Activated CD4-positive, alpha-beta T cell treated with anti-CD3 and anti-CD28 coated beads, Interleukin-2, amount 10 ng/mL, durations not matched to agents 24 days and 14 days (primary cell): ENCODE data around the gene PIP4K2B. TPM values are rescaled to one million over a fixed set of nuclear protein-coding genes. Genes with fewer than 3 reads are reported as not detected.
A peak's percentile ranks its signal among the peaks of the same experiment; 100 is the strongest.

ENCODE experiments used
- DNase-seq: peaks from one replicate; pipeline ENCODE4 v3.0.0; 2022
- H3K27ac Mint-ChIP-seq: one replicate; pipeline ENCODE4 v1.8.0; 2022; ENCODE audit warnings: mild to moderate bottlenecking, mixed read lengths
- H3K27me3 Mint-ChIP-seq: one replicate; pipeline ENCODE4 v1.8.0; 2022; ENCODE audit warnings: mixed read lengths
- H3K36me3 Mint-ChIP-seq: one replicate; pipeline ENCODE4 v1.8.0; 2022; ENCODE audit warnings: low read depth, mild to moderate bottlenecking, mixed read lengths
- H3K4me1 Mint-ChIP-seq: one replicate; pipeline ENCODE4 v1.8.0; 2021; ENCODE audit warnings: mixed read lengths
- H3K4me3 Mint-ChIP-seq: one replicate; pipeline ENCODE4 v1.8.0; 2022; ENCODE audit warnings: mild to moderate bottlenecking, moderate library complexity, mixed read lengths
- H3K9me3 Mint-ChIP-seq: one replicate; pipeline ENCODE4 v1.8.0; 2021; ENCODE audit warnings: mixed read lengths
- intact Hi-C: fragments of 100-400 bp; cut with micrococcal nuclease; formaldehyde crosslinking; loops from one replicate; pipeline ENCODE4 v1.15.1; 2023
- total RNA-seq: library from RNA; stranded (reverse); gene quantifications from 2 replicates; pipeline ENCODE4 v1.2.3, GENCODE V29; 2022

PIP4K2B gene
- 42.8 and 44.3 TPM in 2 replicates for total RNA-seq

GRCh38 chr17:38799501-38800236, at the start of gene PIP4K2B:
Gene PIP4K2B (minus strand): TSS chr17:38799556. CDS start chr17:38799424, 132 bp downstream.
- no peaks in the 10 kb centered on the region for H3K27me3 Mint-ChIP-seq
- H3K27ac Mint-ChIP-seq = peak within 1 kb of the TSS; percentile 96
- peaks cover 46% of the 10 kb centered on the region for H3K36me3 Mint-ChIP-seq
- H3K9me3 Mint-ChIP-seq = no peaks in the 10 kb centered on the region
- peak within 1 kb of the TSS; percentile 95 for H3K4me3 Mint-ChIP-seq
- intact Hi-C loops = loop anchor here (1.0 to 2.0 kb wide), 3 partner anchors 26 to 95 kb away; partner anchors contain the start of genes CWC25 and PSMB3
- H3K4me1 Mint-ChIP-seq = peaks cover 35% of the 10 kb centered on the region
- peak; percentile 97 for DNase-seq

GRCh38 chr17:38848557-38848891, 49.2 kb upstream of the PIP4K2B start:
- H3K9me3 Mint-ChIP-seq = no peaks in the 10 kb centered on the region
- H3K4me1 Mint-ChIP-seq = peaks cover 24% of the 10 kb centered on the region
- H3K27ac Mint-ChIP-seq = no peak overlapping the region
- H3K27me3 Mint-ChIP-seq = no peaks in the 10 kb centered on the region
- no peak overlapping the region for H3K4me3 Mint-ChIP-seq
- peaks cover 68% of the 10 kb centered on the region for H3K36me3 Mint-ChIP-seq
- intact Hi-C loops = no loop called here
- DNase-seq = no peak

GRCh38 chr17:38844261-38844757, 45.0 kb upstream of the PIP4K2B start:
- DNase-seq = no peak
- Mint-ChIP-seq H3K4me1 (peaks cover 1% of the 10 kb centered on the region), H3K4me3 (no peak overlapping the region), H3K27me3 (no peaks in the 10 kb centered on the region), H3K36me3 (peaks cover 28% of the 10 kb centered on the region), H3K9me3 (no peaks in the 10 kb centered on the region), H3K27ac (no peak overlapping the region)
- intact Hi-C loops = no loop called here

GRCh38 chr17:38825762-38826247, 26.4 kb upstream of the PIP4K2B start:
- Mint-ChIP-seq H3K4me3 (peak overlapping the region; percentile 98), H3K9me3 (no peaks in the 10 kb centered on the region), H3K4me1 (peaks cover 29% of the 10 kb centered on the region), H3K27me3 (no peaks in the 10 kb centered on the region), H3K36me3 (peaks cover 17% of the 10 kb centered on the region), H3K27ac (peak overlapping the region; percentile 100)
- DNase-seq = peak; percentile 60
- intact Hi-C loops = loop anchor here (1.0 to 2.0 kb wide), 4 partner anchors 27 to 74 kb away; partner anchors contain the start of genes PIP4K2B, PSMB3 and RPL23

GRCh38 chr17:38824899-38825761, 25.8 kb upstream of the PIP4K2B start, which contains the start of gene CWC25:
Gene CWC25 (minus strand): TSS chr17:38825321. CDS start chr17:38825183, 138 bp downstream.
- H3K27ac Mint-ChIP-seq = peak within 1 kb of the TSS; percentile 100
- H3K9me3 Mint-ChIP-seq = no peaks in the 10 kb centered on the region
- H3K27me3 Mint-ChIP-seq = no peaks in the 10 kb centered on the region
- H3K36me3 Mint-ChIP-seq = peaks cover 24% of the 10 kb centered on the region
- DNase-seq = peak; percentile 100
- H3K4me3 Mint-ChIP-seq = peak within 1 kb of the TSS; percentile 98
- intact Hi-C loops = loop anchor here (1.0 to 2.0 kb wide), 4 partner anchors 26 to 74 kb away; partner anchors contain the start of genes PIP4K2B, PSMB3 and RPL23
- H3K4me1 Mint-ChIP-seq = peaks cover 35% of the 10 kb centered on the region

- peak overlapping the region; percentile 5 for H3K27ac Mint-ChIP-seq
- H3K9me3 Mint-ChIP-seq = no peaks in the 10 kb centered on the region
- H3K4me3 Mint-ChIP-seq = no peak overlapping the region
- H3K36me3 Mint-ChIP-seq = peaks cover 37% of the 10 kb centered on the region
- DNase-seq = peak; percentile 68
- intact Hi-C loops = no loop called here
- peaks cover 9% of the 10 kb centered on the region for H3K4me1 Mint-ChIP-seq
- H3K27me3 Mint-ChIP-seq = no peaks in the 10 kb centered on the region
Observed at GRCh38 chr17:38815576-38816193, 16.3 kb upstream of the PIP4K2B start.

GRCh38 chr17:38809828-38810227, 10.5 kb upstream of the PIP4K2B start:
- DNase-seq = no peak
- Mint-ChIP-seq H3K9me3 (no peaks in the 10 kb centered on the region), H3K4me3 (no peak overlapping the region), H3K27ac (no peak overlapping the region), H3K27me3 (no peaks in the 10 kb centered on the region), H3K36me3 (peaks cover 52% of the 10 kb centered on the region), H3K4me1 (peaks cover 2% of the 10 kb centered on the region)
- intact Hi-C loops = no loop called here

- no peaks in the 10 kb centered on the region for H3K27me3 Mint-ChIP-seq
- H3K36me3 Mint-ChIP-seq = peaks cover 46% of the 10 kb centered on the region
- H3K27ac Mint-ChIP-seq = peak overlapping the region; percentile 78
- DNase-seq = no peak
- peaks cover 35% of the 10 kb centered on the region for H3K4me1 Mint-ChIP-seq
- no peaks in the 10 kb centered on the region for H3K9me3 Mint-ChIP-seq
- H3K4me3 Mint-ChIP-seq = peak overlapping the region; percentile 83
- intact Hi-C loops = no loop called here
Observed at GRCh38 chr17:38800237-38800760, 943 bp upstream of the PIP4K2B start.

- peaks cover 46% of the 10 kb centered on the region for H3K36me3 Mint-ChIP-seq
Observed at GRCh38 chr17:38798614-38799500, 499 bp downstream of the PIP4K2B start.

GRCh38 chr17:38797828-38798227, 1.5 kb downstream of the PIP4K2B start:
- intact Hi-C loops = loop anchor here (2.0 kb wide), 1 partner anchor 45 kb away; the partner anchor contains the start of gene PSMB3
- Mint-ChIP-seq H3K4me1 (peaks cover 41% of the 10 kb centered on the region), H3K9me3 (no peaks in the 10 kb centered on the region), H3K27ac (peak overlapping the region; percentile 96), H3K4me3 (peak overlapping the region; percentile 95), H3K27me3 (no peaks in the 10 kb centered on the region), H3K36me3 (peaks cover 42% of the 10 kb centered on the region)
- DNase-seq = peak; percentile 60

More at GRCh38 chr17:38798614-38799500, 499 bp downstream of the PIP4K2B start:
- DNase-seq = peak; percentile 91
- H3K9me3 Mint-ChIP-seq = no peaks in the 10 kb centered on the region
- H3K4me3 Mint-ChIP-seq = peak overlapping the region; percentile 95
- H3K27ac Mint-ChIP-seq = peak overlapping the region; percentile 96
- H3K27me3 Mint-ChIP-seq = no peaks in the 10 kb centered on the region
- intact Hi-C loops = loop anchor here (1.0 to 2.0 kb wide), 3 partner anchors 26 to 95 kb away; partner anchors contain the start of genes CWC25 and PSMB3
- peaks cover 41% of the 10 kb centered on the region for H3K4me1 Mint-ChIP-seq

- DNase-seq = no peak
- no peaks in the 10 kb centered on the region for H3K9me3 Mint-ChIP-seq
- H3K4me1 Mint-ChIP-seq = peaks cover 41% of the 10 kb centered on the region
- no peak overlapping the region for H3K27ac Mint-ChIP-seq
- peak overlapping the region; percentile 95 for H3K4me3 Mint-ChIP-seq
- no peaks in the 10 kb centered on the region for H3K27me3 Mint-ChIP-seq
- H3K36me3 Mint-ChIP-seq = peaks cover 41% of the 10 kb centered on the region
- intact Hi-C loops = no loop called here
Observed at GRCh38 chr17:38797158-38797490, 2.2 kb downstream of the PIP4K2B start.

- DNase-seq = no peak
- peaks cover 37% of the 10 kb centered on the region for H3K36me3 Mint-ChIP-seq
- H3K9me3 Mint-ChIP-seq = no peaks in the 10 kb centered on the region
- peaks cover 41% of the 10 kb centered on the region for H3K4me1 Mint-ChIP-seq
- intact Hi-C loops = no loop called here
- H3K27ac Mint-ChIP-seq = no peak overlapping the region
- H3K4me3 Mint-ChIP-seq = peak overlapping the region; percentile 95
- no peaks in the 10 kb centered on the region for H3K27me3 Mint-ChIP-seq
Observed at GRCh38 chr17:38796451-38797157, 2.8 kb downstream of the PIP4K2B start.
